ENCODE data around the gene GRM4. TPM values are rescaled to one million over a fixed set of nuclear protein-coding genes. Genes with fewer than 3 reads are reported as not detected.

GRM4 gene
- total RNA-seq, 4 donors from 2014 or later = not detected

DNA sequence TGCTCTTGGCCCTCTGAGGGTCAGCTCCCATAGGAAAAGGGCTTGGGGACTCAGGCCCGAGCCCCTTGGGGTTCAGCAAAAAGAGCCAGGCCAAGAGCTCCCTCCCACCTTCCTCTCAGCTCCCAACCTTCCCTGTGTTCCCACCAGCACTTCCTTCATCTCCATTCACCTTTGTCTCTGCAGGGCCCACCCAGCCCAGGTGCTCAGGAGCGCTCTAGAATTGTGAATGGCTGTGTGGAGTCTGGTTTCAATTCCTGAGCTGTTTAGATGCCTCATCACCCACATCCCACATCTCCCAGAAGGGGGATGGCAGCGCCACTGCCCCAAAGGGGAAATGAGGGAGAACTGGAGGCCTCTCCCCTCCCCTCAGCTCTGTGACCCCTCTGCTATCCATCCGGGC lies 7.7 kb downstream of the GRM4 start:
- intact Hi-C loops (cut with DNase I) = no loop called here
- 63 to 80% methylated on average over 2 to 3 of the region's 4 CpGs for WGBS, 2 donors
- no peak overlapping the region for H3K4me3 ChIP-seq
- peaks cover 2 to 12% (median 5%) of the 10 kb centered on the region in 3 donors for H3K4me1 ChIP-seq
- TF ChIP-seq, protein P1, sequence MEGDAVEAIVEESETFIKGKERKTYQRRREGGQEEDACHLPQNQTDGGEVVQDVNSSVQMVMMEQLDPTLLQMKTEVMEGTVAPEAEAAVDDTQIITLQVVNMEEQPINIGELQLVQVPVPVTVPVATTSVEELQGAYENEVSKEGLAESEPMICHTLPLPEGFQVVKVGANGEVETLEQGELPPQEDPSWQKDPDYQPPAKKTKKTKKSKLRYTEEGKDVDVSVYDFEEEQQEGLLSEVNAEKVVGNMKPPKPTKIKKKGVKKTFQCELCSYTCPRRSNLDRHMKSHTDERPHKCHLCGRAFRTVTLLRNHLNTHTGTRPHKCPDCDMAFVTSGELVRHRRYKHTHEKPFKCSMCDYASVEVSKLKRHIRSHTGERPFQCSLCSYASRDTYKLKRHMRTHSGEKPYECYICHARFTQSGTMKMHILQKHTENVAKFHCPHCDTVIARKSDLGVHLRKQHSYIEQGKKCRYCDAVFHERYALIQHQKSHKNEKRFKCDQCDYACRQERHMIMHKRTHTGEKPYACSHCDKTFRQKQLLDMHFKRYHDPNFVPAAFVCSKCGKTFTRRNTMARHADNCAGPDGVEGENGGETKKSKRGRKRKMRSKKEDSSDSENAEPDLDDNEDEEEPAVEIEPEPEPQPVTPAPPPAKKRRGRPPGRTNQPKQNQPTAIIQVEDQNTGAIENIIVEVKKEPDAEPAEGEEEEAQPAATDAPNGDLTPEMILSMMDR (IDR thresholded peaks at IDR 0.05) = no peak
- TF ChIP-seq POLR2A (IDR thresholded peaks at IDR 0.05) = no peak
- no peak for DNase-seq
- no peaks in the 10 kb centered on the region for H3K36me3 ChIP-seq
- no peak overlapping the region for H3K27ac ChIP-seq
- H3K27me3 ChIP-seq = peaks cover 5 to 100% (median 21%) of the 10 kb centered on the region in 4 donors
- H3K9me3 ChIP-seq = no peaks in the 10 kb centered on the region

DNA sequence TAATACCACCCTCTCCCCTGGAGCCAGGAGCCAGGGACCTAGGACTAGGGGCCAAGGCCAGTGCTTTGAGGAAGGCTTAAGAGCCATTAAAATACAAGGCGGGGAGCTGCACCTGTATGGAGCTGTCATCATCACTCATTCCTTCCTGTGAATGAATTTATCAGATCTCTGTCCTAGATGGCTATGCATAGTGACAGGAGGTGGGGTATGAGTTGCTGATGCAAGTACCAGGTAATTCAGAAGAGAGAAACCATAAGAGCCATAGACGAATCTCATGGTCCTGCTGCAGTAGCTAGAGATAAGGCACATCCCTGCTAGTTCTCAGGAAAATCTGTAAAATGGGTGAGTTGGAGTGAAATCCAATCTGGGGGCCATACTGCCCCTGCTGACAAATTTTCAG lies 10.3 kb downstream of the GRM4 start:
- WGBS, 2 donors = 49 to 77% methylated on average over 2 of the region's 2 CpGs
- H3K27me3 ChIP-seq = peaks cover 0 to 98% (median 5%) of the 10 kb centered on the region in 4 donors

DNA sequence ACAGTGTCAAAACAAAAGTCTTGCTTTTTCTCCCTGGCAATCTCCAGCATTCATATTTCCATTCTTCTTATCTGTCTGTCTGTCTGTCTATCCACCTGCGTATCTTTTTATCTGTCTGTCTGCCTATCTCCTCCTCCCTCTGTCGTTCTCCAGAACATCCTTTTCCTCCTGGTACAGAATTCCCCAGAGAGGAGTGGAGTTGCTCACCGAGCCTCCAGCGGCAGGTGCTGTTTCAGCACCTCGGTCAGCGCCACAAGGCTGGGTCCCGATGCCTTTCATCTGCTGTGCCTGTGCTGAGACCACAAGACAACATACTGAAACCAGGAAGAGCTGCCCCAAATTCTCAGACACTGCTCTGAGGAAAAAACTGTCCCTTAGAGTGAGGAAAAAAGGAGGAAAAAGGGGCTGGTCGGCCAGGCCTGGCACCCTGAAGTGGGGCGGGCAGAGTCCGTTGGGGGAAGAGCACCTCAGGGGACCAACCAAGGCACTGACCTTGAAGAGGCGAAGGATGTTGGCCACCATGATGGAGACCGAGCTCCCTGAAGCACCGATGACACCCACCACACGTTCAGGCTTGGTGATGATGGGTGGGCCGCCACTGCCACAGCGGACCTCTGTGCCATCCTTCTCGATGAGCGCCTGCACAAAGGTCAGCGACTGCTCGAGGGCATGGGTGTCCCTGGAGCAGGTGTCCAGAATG lies 13.3 kb downstream of the GRM4 start:
- intact Hi-C loops (cut with DNase I) = no loop called here
- no peak overlapping the region for H3K27ac ChIP-seq
- H3K9me3 ChIP-seq = no peaks in the 10 kb centered on the region
- no peak overlapping the region for H3K4me3 ChIP-seq
- DNase-seq = no peak
- no peaks in the 10 kb centered on the region for H3K4me1 ChIP-seq
- H3K36me3 ChIP-seq = no peaks in the 10 kb centered on the region
- 41 to 49% methylated on average over 18 to 20 of the region's 20 CpGs for WGBS, 2 donors
- H3K27me3 ChIP-seq = peaks cover 0 to 85% (median 0%) of the 10 kb centered on the region in 4 donors
- TF ChIP-seq, protein P1 (IDR thresholded peaks at IDR 0.05) = no peak
- TF ChIP-seq POLR2A (IDR thresholded peaks at IDR 0.05) = no peak

More for the DNA sequence above, 10.3 kb downstream of the GRM4 start:
- intact Hi-C loops (cut with DNase I) = no loop called here
- TF ChIP-seq POLR2A (IDR thresholded peaks at IDR 0.05) = no peak
- no peak for DNase-seq
- Histone ChIP-seq H3K4me1 (no peaks in the 10 kb centered on the region), H3K36me3 (no peaks in the 10 kb centered on the region), H3K9me3 (no peaks in the 10 kb centered on the region), H3K4me3 (no peak overlapping the region), H3K27ac (no peak overlapping the region)

DNA sequence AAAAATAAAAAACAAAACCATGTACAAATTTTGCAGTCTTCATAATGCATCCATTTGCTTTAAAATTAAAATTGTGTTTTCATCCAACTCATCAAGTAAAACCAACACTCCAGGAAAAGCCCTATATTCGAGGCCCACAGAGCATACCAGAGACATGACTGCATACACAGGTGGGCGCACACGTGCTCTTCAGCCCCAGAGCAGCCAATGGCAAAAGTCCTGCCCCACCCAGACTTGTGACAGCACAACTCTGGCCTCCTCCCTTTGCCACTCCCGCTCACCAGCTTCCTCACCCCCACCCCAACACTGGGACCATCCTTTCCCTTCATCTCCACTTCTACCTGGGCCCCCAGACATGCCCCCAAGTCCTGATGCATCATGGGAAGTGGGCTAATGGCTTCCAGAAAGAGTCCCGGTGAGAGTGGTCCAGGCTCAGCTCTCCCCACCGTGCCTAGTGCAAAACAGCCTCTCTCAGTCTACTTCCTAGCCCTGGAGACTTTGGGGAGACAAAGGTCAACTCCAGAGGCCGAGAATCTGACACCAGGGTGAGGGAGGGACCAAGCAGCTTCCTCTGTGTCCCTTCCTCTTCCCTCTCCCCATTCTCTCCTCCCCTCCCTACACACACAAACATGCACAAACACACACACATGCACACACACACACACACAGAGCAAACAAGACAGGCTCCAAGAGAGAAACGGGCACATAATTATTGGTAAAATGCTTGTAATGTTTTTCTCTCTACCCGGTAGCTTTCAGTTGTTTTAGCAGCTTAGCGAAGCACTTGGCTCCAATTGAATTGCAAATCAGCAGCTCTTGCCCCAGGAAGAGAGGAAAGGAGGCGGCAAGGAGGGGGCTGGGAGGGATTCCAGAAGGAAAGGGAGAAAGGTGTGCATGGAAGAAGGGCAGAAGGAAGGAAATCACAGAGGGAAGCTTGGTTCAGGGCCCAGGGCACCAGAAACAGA lies 14.3 kb downstream of the GRM4 start:
- Histone ChIP-seq H3K27me3 (peaks cover 0 to 79% (median 0%) of the 10 kb centered on the region in 4 donors), H3K27ac (no peak overlapping the region), H3K36me3 (no peaks in the 10 kb centered on the region), H3K4me3 (no peak overlapping the region), H3K4me1 (no peaks in the 10 kb centered on the region), H3K9me3 (no peaks in the 10 kb centered on the region)
- intact Hi-C loops (cut with DNase I) = no loop called here
- no peak for TF ChIP-seq POLR2A (IDR thresholded peaks at IDR 0.05)
- TF ChIP-seq, protein P1 (IDR thresholded peaks at IDR 0.05) = no peak
- WGBS, 2 donors = 7 to 12% methylated on average over 11 of the region's 11 CpGs
- no peak for DNase-seq

DNA sequence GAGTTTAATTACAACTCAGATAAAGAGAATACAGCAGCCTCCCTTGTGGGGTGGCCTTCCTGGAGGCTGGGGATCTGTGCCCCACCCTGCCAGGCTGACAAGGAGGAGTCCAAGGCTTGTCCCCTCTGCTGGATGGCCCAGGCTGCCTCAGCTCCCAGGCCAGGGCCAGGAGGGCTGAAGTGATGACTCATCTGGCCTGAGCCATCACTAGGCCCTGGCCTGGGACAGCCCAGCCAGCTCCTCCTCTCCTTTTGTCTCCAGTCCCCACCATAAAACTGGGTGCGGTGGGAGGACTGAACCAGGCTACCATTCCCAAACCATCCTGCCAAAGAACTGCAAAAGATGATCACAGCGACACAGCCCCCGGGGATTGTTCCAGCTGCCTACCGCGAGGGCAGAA lies 15.0 kb downstream of the GRM4 start:
- 70 to 75% methylated on average over 5 of the region's 5 CpGs for whole genome bisulfite sequencing, 2 donors

More for the DNA sequence above, 15.0 kb downstream of the GRM4 start:
- no peaks in the 10 kb centered on the region for H3K36me3 ChIP-seq
- no peaks in the 10 kb centered on the region for H3K9me3 ChIP-seq
- DNase-seq = no peak
- intact Hi-C loops (cut with DNase I) = no loop called here
- H3K4me3 ChIP-seq = no peak overlapping the region
- H3K27me3 ChIP-seq = peaks cover 0 to 77% (median 0%) of the 10 kb centered on the region in 4 donors
- TF ChIP-seq, protein P1 (IDR thresholded peaks at IDR 0.05) = no peak
- no peak for TF ChIP-seq POLR2A (IDR thresholded peaks at IDR 0.05)
- no peaks in the 10 kb centered on the region for H3K4me1 ChIP-seq
- H3K27ac ChIP-seq = no peak overlapping the region
